Activated CD8-positive, alpha-beta T cell treated with anti-CD3 and anti-CD28 coated beads, Interleukin-2, amount 10 ng/mL, durations not matched to agents 7 days and 5 days (primary cell): ENCODE measurements around the gene TAF7L. TPM values are rescaled to one million over a fixed set of nuclear protein-coding genes. Genes with fewer than 3 reads are reported as not detected.

ENCODE experiments used
- ATAC-seq: fragments of 150-1000 bp; cut with Tn5 transposase; one replicate; pipeline ENCODE4 v1.10.0; 2021; ENCODE audit warnings: moderate library complexity
- CTCF ChIA-PET: fragments of 350-600 bp; sonication (Branson Sonifier 250); formaldehyde crosslinking; loops from one replicate; lab custom pipeline; 2021; ENCODE audit warnings: antibody characterized with exemption; lab: Charles Lee
- POLR2A ChIA-PET: fragments of 350-600 bp; sonication (Branson Sonifier 250); formaldehyde crosslinking; loops from one replicate; lab custom pipeline; 2021; ENCODE audit warnings: antibody characterized with exemption; lab: Charles Lee
- DNase-seq: peaks from one replicate; pipeline ENCODE4 v3.0.0-alpha.2; 2020
- H3K27ac Mint-ChIP-seq: one replicate; pipeline ENCODE4 v1.8.0; 2021; ENCODE audit warnings: mild to moderate bottlenecking, mixed read lengths
- H3K27me3 Mint-ChIP-seq: one replicate; pipeline ENCODE4 v1.8.0; 2021; ENCODE audit warnings: low read depth, mixed read lengths
- H3K36me3 Mint-ChIP-seq: one replicate; pipeline ENCODE4 v1.8.0; 2021; ENCODE audit warnings: low read depth, mixed read lengths
- H3K4me1 Mint-ChIP-seq: one replicate; pipeline ENCODE4 v1.8.0; 2021; ENCODE audit warnings: low read depth, mixed read lengths
- H3K4me3 Mint-ChIP-seq: one replicate; pipeline ENCODE4 v1.8.0; 2021; ENCODE audit warnings: mild to moderate bottlenecking, mixed read lengths
- H3K9me3 Mint-ChIP-seq: one replicate; pipeline ENCODE4 v1.8.0; 2022; ENCODE audit warnings: mixed read lengths; ENCODE audit not compliant: insufficient read depth
- total RNA-seq, 2 experiments: library from RNA; stranded (reverse); gene quantifications; one replicate each; pipeline ENCODE4 v1.2.3, GENCODE V29; 2021

TAF7L gene
- total RNA-seq, 2 experiments from 2014 or later = 0.13 TPM; not detected in 1

- H3K4me1 Mint-ChIP-seq = peaks cover 28% of the 10 kb centered on the region
- no peak overlapping the region for H3K27ac Mint-ChIP-seq
- no peaks in the 10 kb centered on the region for H3K9me3 Mint-ChIP-seq
- ATAC-seq = no peak
- H3K4me3 Mint-ChIP-seq = no peak overlapping the region
- H3K36me3 Mint-ChIP-seq = no peaks in the 10 kb centered on the region
- no peak for DNase-seq
- H3K27me3 Mint-ChIP-seq = no peaks in the 10 kb centered on the region
- ChIA-PET POLR2A (no interaction called here), CTCF (interaction anchor here (1.1 kb wide), 1 partner anchor 26 kb away, joined by 3 read pairs; no protein-coding TSS in a partner anchor)
Observed at GRCh38 chrX:101260435-101260834, 30.7 kb downstream of the TAF7L start.

- H3K9me3 Mint-ChIP-seq = no peaks in the 10 kb centered on the region
- CTCF ChIA-PET = no interaction called here
- H3K27ac Mint-ChIP-seq = peak overlapping the region; percentile 81
Observed at GRCh38 chrX:101258259-101258581, 32.9 kb downstream of the TAF7L start.

GRCh38 chrX:101257448-101258258 lies 33.5 kb downstream of the TAF7L start:
- CTCF ChIA-PET = no interaction called here
- no peaks in the 10 kb centered on the region for H3K27me3 Mint-ChIP-seq
- H3K4me3 Mint-ChIP-seq = no peak overlapping the region
- peak overlapping the region; percentile 81 for H3K27ac Mint-ChIP-seq
- DNase-seq (peak; percentile 19), ATAC-seq (no peak)
- H3K4me1 Mint-ChIP-seq = peaks cover 28% of the 10 kb centered on the region
- no peaks in the 10 kb centered on the region for H3K36me3 Mint-ChIP-seq
- H3K9me3 Mint-ChIP-seq = no peaks in the 10 kb centered on the region
- POLR2A ChIA-PET = no interaction called here

More at GRCh38 chrX:101258259-101258581, 32.9 kb downstream of the TAF7L start:
- Mint-ChIP-seq H3K36me3 (no peaks in the 10 kb centered on the region), H3K27me3 (no peaks in the 10 kb centered on the region), H3K4me3 (no peak overlapping the region), H3K4me1 (peaks cover 28% of the 10 kb centered on the region)
- no peak for ATAC-seq
- POLR2A ChIA-PET = no interaction called here
- no peak for DNase-seq

GRCh38 chrX:101252634-101253033 lies 38.5 kb downstream of the TAF7L start:
- Mint-ChIP-seq H3K4me1 (peaks cover 14% of the 10 kb centered on the region), H3K27me3 (no peaks in the 10 kb centered on the region), H3K27ac (no peak overlapping the region), H3K4me3 (no peak overlapping the region), H3K9me3 (no peaks in the 10 kb centered on the region), H3K36me3 (no peaks in the 10 kb centered on the region)
- ChIA-PET POLR2A (no interaction called here), CTCF (no interaction called here)
- DNase-seq (no peak), ATAC-seq (no peak)

- Mint-ChIP-seq H3K27ac (no peak overlapping the region), H3K9me3 (no peaks in the 10 kb centered on the region), H3K4me1 (no peaks in the 10 kb centered on the region), H3K36me3 (no peaks in the 10 kb centered on the region), H3K27me3 (no peaks in the 10 kb centered on the region), H3K4me3 (no peak overlapping the region)
- ATAC-seq (no peak), DNase-seq (no peak)
- POLR2A ChIA-PET = no interaction called here
- CTCF ChIA-PET = no interaction called here
Observed at GRCh38 chrX:101241531-101241930, 49.6 kb downstream of the TAF7L start.

- Mint-ChIP-seq H3K4me1 (no peaks in the 10 kb centered on the region), H3K27me3 (no peaks in the 10 kb centered on the region), H3K9me3 (no peaks in the 10 kb centered on the region), H3K36me3 (no peaks in the 10 kb centered on the region), H3K27ac (no peak overlapping the region), H3K4me3 (no peak overlapping the region)
- ATAC-seq (no peak), DNase-seq (no peak)
- ChIA-PET POLR2A (no interaction called here), CTCF (no interaction called here)
Observed at GRCh38 chrX:101237041-101237440, 54.1 kb downstream of the TAF7L start.

GRCh38 chrX:101232316-101232715 lies 58.8 kb downstream of the TAF7L start:
- no peaks in the 10 kb centered on the region for H3K36me3 Mint-ChIP-seq
- no peak for ATAC-seq
- POLR2A ChIA-PET = no interaction called here
- no peak for DNase-seq
- CTCF ChIA-PET = no interaction called here
- H3K27ac Mint-ChIP-seq = no peak overlapping the region
- H3K4me3 Mint-ChIP-seq = no peak overlapping the region
- H3K27me3 Mint-ChIP-seq = peaks cover 3% of the 10 kb centered on the region
- H3K4me1 Mint-ChIP-seq = no peaks in the 10 kb centered on the region
- H3K9me3 Mint-ChIP-seq = no peaks in the 10 kb centered on the region

GRCh38 chrX:101231080-101231479 lies 60.1 kb downstream of the TAF7L start:
- H3K27me3 Mint-ChIP-seq = peaks cover 3% of the 10 kb centered on the region
- no peaks in the 10 kb centered on the region for H3K36me3 Mint-ChIP-seq
- DNase-seq (no peak), ATAC-seq (no peak)
- H3K9me3 Mint-ChIP-seq = no peaks in the 10 kb centered on the region
- ChIA-PET POLR2A (no interaction called here), CTCF (no interaction called here)
- H3K4me1 Mint-ChIP-seq = no peaks in the 10 kb centered on the region
- H3K4me3 Mint-ChIP-seq = no peak overlapping the region
- H3K27ac Mint-ChIP-seq = no peak overlapping the region

GRCh38 chrX:101230636-101231035 lies 60.5 kb downstream of the TAF7L start:
- Mint-ChIP-seq H3K4me1 (no peaks in the 10 kb centered on the region), H3K27me3 (peaks cover 3% of the 10 kb centered on the region), H3K4me3 (no peak overlapping the region), H3K27ac (no peak overlapping the region), H3K36me3 (no peaks in the 10 kb centered on the region), H3K9me3 (no peaks in the 10 kb centered on the region)
- ChIA-PET POLR2A (no interaction called here), CTCF (no interaction called here)
- no peak for DNase-seq
- no peak for ATAC-seq

- Mint-ChIP-seq H3K9me3 (no peaks in the 10 kb centered on the region), H3K4me3 (no peak overlapping the region), H3K27ac (no peak overlapping the region), H3K4me1 (no peaks in the 10 kb centered on the region), H3K36me3 (no peaks in the 10 kb centered on the region), H3K27me3 (peaks cover 3% of the 10 kb centered on the region)
- ATAC-seq = no peak
- CTCF ChIA-PET = interaction anchor here (1.2 kb wide), 1 partner anchor 58 kb away, joined by 3 read pairs; no protein-coding TSS in a partner anchor
- POLR2A ChIA-PET = no interaction called here
- DNase-seq = no peak
Observed at GRCh38 chrX:101229170-101229569, 62.0 kb downstream of the TAF7L start.

- H3K9me3 Mint-ChIP-seq = no peaks in the 10 kb centered on the region
- no peaks in the 10 kb centered on the region for H3K4me1 Mint-ChIP-seq
- H3K4me3 Mint-ChIP-seq = no peak overlapping the region
- no peaks in the 10 kb centered on the region for H3K36me3 Mint-ChIP-seq
- POLR2A ChIA-PET = interaction anchor here (0.7 kb wide), 1 partner anchor 21 kb away, joined by 3 read pairs; no protein-coding TSS in a partner anchor
- H3K27ac Mint-ChIP-seq = no peak overlapping the region
- ATAC-seq (no peak), DNase-seq (no peak)
- CTCF ChIA-PET = no interaction called here
- peaks cover 2% of the 10 kb centered on the region for H3K27me3 Mint-ChIP-seq
Observed at GRCh38 chrX:101223226-101223625, 67.9 kb downstream of the TAF7L start.

- Mint-ChIP-seq H3K4me3 (no peak overlapping the region), H3K27me3 (peaks cover 2% of the 10 kb centered on the region), H3K4me1 (no peaks in the 10 kb centered on the region), H3K27ac (no peak overlapping the region), H3K36me3 (no peaks in the 10 kb centered on the region), H3K9me3 (no peaks in the 10 kb centered on the region)
- POLR2A ChIA-PET = no interaction called here
- CTCF ChIA-PET = no interaction called here
- ATAC-seq (no peak), DNase-seq (no peak)
Observed at GRCh38 chrX:101220662-101221260, 70.4 kb downstream of the TAF7L start.
